IPS-18c (cell line): ENCODE measurements around the gene EIF4B.
"Not testable (repeated sequence)": the region's sequence is repeated elsewhere in the genome, so short reads cannot be mapped to it uniquely, and the experiment has no call there.

ENCODE experiments used
- H3K4me3 ChIP-seq: 2 replicates; pipeline ENCODE4 v1.7.0; 2013; ENCODE audit warnings: low read depth, mild to moderate bottlenecking, low read length, moderate library complexity; ENCODE audit not compliant: insufficient read depth
- H3K9me3 ChIP-seq: one replicate; pipeline ENCODE4 v1.6.1; 2013; ENCODE audit warnings: mild to moderate bottlenecking, low read length, moderate library complexity; ENCODE audit not compliant: control insufficient read depth, insufficient read depth

EIF4B gene

DNA sequence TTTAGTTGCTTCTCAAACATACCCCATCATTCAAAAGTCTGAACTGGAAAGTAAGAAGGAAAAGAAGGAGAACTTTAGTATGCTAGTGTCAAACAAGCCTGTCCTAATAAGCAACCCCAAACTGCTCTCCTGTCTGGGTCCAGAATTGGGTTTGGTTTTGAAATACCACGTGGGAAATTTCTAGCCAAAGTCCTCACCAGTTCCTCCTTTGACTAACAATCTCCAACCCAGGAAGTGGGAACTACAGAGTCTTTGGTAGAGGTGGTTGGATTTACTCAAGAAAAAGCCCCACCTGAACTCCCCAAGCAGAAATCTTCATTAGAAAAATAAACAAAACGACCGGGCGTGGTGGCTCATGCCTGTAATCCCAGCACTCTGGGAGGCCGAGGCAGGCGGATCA lies 17.4 kb upstream of the EIF4B start:
- Histone ChIP-seq H3K9me3 (no peaks in the 10 kb centered on the region), H3K4me3 (no peak overlapping the region)

DNA sequence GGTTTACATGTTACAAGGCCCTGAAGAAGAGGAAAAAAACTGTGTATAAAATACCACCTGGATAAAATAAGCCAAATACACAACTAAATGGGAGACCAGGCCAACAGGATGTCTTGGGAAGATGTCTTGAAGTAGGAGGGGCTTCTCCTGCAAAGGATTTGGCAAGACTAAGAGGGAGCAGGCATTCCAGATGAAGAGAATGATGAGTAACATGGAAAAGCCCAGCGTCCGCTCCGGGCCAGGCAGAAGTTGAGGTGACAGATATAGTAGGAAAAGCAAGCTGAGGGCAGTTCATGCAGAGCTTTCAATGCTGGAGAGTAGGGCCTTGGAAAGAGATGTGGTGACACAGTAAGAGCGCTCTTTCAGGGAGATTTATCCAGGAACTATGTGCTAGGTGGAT lies 16.1 kb upstream of the EIF4B start:
- Histone ChIP-seq H3K4me3 (no peak overlapping the region), H3K9me3 (no peaks in the 10 kb centered on the region)

DNA sequence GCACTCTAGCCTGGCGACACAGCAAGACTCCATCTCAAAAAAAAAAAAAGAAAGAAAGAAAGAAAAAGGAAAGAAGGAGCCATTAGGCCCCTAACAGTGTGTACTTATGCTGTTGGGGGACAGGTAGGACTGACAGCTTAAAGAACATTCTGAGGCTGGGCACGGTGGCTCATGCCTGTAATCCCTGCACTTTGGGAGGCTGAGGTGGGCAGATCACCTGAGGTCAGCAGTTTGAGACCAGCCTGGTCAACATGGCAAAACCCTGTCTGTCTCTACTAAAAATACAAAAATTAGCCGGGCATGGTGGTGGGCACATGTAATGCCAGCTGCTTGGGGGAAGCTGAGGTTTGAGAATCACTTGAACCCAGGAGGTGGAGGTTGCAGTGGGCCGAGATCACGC lies 14.0 kb upstream of the EIF4B start:
- not testable (repeated sequence) for H3K4me3 ChIP-seq, H3K9me3 ChIP-seq

DNA sequence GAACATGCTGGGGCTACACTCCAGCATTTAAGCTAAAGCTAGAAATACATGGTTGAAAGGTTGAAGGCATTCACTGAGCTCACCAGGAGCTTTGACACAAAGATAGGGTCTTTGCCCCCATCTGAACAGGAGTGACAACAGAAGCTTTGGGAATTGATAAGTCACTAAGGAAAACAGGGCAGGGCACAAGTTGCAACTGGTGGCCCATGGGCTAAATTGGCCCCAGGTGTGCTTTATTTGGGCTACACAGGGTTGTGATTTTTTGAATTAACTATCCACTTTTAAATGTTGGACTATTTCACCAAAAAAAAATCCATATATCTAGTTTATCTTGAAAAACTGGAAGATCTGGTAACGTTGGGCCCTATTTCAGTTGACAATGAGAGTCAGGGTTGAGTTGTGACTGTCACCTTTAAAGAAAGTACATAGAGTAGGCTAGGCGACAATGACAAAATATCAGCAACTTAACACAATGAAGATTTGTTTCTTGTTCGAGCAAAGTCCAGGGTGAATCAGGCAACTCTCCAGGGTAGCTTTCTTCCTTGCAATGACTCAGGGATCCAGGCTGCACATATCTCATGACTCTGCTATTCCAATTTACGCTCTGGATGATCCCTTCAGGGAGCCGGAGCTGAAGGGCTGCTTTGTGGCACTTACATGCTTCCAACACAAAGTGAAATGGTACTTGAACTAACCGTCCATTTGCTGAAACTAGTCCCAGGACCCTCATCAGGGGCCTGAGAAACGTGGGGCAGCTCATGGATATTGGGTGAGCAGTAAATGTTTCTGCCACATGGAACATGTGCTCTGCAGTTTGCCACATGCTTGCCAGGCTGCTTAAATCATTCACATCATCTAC lies 13.3 kb upstream of the EIF4B start:
- Histone ChIP-seq H3K9me3 (no peaks in the 10 kb centered on the region), H3K4me3 (no peak overlapping the region)

DNA sequence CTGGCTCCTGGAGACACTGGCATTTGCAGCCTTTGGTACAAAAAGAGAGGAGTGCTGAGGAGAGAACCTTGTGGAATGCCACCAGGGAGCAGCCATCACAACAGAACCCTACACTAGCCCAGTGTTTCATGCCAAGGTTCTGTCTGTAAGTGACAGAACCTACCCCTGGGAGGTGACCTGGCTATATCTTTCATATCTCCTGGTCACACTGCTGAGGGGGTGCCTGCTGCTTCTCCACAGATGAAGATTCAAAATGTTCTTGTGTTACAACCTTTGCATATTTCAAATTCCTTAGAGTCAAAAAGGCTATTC lies 12.7 kb upstream of the EIF4B start:
- Histone ChIP-seq H3K9me3 (no peaks in the 10 kb centered on the region), H3K4me3 (no peak overlapping the region)

DNA sequence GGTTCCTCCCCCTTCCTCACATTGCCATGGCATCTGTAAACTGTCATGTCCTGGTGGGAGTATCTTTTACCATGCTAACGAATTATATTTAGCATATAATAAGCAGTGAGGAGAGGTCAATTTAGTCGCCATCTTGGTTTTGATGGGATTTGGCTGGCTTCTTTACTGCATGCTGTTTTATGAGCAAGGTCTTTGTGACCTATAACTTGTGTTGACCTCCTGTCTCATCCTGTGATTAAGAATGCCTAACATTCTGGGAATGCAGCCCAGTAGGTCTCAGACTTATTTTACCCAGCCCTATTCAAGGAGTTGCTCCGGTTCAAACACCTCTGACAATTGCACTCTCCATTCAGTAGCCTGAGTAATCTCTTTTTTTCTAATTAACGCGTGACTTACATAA lies 2.1 kb upstream of the EIF4B start:
- peak overlapping the region; percentile 92; the same call in 1 of the 2 replicates for H3K4me3 ChIP-seq
- no peaks in the 10 kb centered on the region for H3K9me3 ChIP-seq

DNA sequence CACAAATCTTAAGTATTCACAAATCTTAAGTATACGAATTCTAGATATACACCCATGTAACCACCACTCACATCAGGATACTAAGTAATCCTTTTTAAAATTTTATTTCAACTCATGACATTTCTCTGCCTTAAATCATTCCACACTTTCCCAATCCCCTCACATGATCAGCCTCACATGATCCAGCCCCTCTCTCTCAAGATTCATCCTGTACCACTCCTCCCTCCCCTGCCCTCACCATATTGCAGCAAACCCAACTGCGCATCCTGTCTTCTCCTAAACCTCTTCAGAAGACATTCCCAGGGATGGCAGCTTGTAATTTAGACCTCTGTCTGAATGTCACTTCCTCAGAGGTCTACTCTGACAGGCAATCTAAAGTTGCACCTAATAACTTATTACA lies 1.7 kb upstream of the EIF4B start:
- Histone ChIP-seq H3K9me3 (no peaks in the 10 kb centered on the region), H3K4me3 (peak overlapping the region; percentile 92; the same call in 1 of the 2 replicates)

DNA sequence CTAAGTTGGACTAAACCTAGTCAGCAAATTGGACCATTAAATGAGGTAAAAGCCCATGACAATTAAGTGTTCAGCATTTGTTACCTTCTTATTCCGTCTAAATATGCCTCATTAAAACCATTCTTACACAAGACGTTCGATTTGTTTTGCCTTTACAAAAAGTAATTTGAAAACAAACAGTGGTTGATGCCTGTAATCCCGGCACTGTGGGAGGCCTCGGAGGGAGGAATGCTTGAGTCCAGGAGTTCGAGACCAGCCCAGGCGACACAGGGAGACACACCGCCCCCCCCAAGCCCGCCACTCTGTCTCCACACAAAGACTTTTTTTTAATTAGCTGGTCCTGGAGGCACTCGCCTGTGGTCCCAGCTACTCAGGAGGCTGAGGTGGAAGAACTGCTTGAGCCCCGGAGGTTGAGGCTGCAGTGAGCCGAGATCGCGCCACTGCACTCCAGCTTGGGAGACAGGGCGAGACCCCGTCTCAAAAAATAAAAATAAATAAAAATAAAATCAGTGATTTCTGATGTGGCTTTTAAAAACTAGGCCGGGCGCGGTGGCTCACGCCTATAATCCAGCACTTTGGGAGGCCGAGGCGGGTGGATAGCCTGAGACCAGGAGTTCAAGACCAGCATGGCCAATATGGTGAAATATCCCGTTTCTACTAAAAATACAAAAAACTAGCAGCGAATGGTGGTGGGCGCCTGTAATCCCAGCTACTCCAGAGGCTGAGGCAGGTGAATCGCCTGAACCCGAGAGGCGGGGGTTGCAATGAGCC lies 856 bp upstream of the EIF4B start:
- no peaks in the 10 kb centered on the region for H3K9me3 ChIP-seq

DNA sequence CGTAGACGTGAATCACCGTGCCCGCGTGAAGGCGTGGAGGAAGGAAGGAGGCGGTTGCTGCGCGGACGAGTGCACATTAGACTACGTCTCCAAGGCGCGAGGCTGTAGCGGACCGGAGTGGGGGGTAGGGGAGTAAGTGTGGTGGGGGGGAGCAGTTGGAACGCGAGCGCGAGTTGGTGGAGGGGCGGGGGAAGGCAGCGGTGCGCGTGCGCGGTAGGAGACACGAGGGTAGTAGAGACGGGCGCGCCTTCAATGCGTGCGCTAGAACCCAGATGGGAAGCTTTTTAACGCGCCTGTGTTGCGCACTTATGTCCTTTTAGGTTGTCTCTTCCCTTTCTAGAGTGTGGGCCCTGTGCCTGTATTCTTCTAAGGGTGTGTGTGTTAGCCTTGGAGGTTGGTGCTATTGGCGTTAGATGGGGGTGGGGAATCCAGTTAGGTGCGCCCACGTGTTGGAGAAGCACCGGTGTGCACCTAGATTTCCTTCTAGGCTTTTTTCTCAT lies 604 bp downstream of the EIF4B start:
- Histone ChIP-seq H3K4me3 (peak overlapping the region; percentile 98), H3K9me3 (no peaks in the 10 kb centered on the region)

More for the DNA sequence above, 856 bp upstream of the EIF4B start:
- peak overlapping the region; percentile 92 for H3K4me3 ChIP-seq

DNA sequence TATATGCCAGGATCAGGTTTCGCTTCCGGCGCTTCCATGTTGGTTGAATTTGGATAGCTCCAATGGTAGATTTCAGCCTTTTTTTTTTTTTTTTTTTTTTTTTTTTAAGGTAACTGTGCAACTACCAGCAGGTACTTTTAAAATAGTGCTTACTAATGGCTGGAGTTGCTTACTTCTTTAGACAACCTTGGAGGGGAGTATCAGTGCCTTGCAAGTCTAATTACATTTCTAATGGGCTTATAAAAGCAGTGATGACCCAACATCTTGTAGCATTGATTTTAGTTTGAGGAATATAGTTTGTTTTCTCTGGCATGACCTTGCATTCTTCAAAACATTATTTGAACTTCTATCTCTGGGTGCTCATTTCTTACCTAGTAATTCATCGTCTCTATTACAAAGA lies 1.1 kb downstream of the EIF4B start:
- Histone ChIP-seq H3K4me3 (peak overlapping the region; percentile 98), H3K9me3 (no peaks in the 10 kb centered on the region)

DNA sequence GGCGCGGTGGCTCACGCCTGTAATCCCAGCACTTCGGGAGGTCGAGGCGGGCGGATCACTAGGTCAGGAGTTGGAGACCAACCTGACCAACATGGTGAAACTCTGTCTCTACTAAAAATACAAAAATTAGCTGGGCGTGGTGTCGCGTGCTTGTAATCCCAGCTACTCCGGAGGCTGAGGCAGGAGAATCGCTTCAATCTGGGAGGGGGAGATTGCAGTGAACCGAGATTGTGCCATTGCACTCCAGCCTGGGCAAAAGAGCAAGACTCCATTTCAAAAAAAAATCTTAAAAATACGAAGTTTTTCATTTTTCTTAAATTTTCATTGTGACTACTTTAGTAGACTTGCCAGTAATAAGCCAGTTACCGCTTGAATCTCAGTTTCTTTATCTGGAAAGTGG lies 2.5 kb downstream of the EIF4B start:
- H3K4me3 ChIP-seq, H3K9me3 ChIP-seq: not testable (repeated sequence)

DNA sequence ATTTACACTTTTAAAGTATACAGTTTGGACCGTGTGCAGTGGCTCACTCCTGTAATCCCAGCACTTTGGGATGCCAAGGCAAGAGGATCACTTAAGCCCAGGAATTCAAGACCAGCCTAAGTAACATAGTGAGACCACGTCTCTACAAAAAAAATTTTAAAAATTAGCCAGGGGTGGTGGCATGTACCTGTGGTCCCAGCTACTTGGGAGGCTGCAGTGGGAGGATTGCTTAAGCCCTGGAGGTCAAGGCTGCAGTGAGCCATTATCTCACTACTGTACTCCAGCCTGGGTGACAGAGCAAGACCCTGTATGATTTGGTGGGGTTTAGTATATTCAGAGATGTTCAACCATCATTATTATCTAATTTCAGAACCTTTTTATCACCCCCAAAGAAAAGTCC lies 4.7 kb downstream of the EIF4B start:
- Histone ChIP-seq H3K9me3 (no peaks in the 10 kb centered on the region), H3K4me3 (no peak overlapping the region)

DNA sequence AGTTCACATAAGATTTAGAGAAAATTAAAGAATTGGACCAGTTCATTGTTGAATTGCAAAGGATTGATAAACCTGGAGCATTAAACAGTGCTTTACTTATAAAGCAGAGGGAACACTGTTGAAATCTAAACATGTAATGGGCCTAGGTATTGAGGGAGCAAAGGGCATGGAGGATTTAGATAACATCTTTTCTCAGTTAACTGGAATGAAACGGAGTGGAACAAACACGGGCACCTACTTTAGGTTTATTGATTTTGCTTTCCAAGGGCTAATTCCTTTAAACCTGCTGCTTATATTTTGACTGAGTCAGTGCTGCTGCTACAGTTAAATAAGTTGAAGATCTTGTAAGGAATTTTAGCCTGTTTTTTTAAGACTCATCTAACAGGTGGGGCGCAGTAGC lies 5.6 kb downstream of the EIF4B start:
- H3K4me3 ChIP-seq, result no peak overlapping the region
- no peaks in the 10 kb centered on the region for H3K9me3 ChIP-seq

DNA sequence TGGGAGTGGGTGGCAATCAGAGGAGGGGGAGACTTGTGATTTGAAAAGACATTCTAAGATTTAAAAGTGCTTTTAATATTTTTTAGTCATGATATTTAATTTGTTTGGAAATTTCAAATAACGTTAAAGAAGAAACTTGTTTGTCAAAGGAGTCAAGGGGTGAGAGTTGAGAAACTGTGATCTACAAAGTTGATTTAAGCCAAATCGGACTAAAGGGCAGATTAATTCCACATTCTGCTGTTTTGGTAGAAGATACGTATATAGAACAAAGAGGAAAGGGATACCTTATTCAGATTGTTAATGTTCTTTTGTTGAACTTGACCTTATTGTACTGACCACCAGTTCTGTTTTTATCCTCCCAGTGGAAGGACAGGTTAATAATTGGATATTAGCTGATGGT lies 6.7 kb downstream of the EIF4B start:
- Histone ChIP-seq H3K9me3 (no peaks in the 10 kb centered on the region), H3K4me3 (no peak overlapping the region)

DNA sequence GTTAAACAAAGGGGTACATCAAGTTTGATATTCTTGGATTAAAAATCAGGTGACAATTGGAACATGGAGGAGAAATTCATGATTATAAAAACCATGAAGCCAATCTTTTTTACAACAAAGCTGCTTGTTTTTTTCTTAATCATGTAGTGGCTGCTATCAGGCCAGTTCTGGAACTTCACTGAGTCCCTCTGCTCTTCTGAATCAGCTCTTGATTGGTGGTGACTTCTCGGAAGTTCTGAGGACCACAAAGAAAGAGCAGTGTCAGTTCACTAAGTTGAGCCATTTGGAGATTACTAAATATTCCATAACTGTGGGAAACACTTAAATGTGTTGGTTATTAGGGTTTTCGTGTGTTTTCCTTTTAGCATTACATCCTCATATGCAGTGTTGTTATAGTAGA lies 8.5 kb downstream of the EIF4B start:
- Histone ChIP-seq H3K9me3 (no peaks in the 10 kb centered on the region), H3K4me3 (no peak overlapping the region)

DNA sequence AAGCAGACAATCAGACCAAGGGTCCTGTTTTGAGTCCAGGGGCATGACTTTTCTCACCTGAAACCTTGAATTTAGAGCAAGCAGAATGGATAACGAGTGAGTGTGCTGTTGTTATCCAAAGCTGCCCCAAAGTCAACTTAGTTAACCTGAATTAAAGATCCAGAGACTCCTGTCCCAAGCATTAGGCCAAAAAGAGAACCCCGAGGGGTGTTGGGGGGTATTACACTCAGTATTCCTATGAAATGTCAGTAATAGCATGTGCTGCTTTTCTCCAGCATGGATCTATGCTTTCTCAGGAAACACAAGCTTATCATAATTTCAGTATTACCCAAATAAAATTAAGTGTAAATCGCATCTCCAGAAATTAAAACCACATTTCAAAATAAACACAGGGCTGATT lies 19.0 kb downstream of the EIF4B start:
- H3K9me3 ChIP-seq, result no peaks in the 10 kb centered on the region
- H3K4me3 ChIP-seq, result no peak overlapping the region

DNA sequence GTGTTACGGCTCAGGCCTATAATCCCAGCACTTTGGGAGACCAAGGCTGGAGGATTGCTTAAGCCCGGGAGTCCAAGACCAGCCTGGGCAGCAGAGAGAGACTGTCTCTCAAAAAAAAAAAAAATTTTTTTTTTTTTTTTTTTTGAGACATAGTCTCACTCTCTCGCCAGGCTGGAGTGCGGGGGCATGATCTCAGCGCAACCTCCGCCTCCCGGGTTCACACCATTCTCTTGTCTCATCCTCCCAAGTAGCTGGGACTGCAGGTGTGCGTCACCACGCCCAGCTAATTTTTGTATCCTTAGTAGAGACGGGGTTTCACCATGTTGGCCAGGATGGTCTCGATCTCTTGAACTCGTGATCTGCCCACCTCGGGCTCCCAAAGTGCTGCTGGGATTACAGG lies 20.8 kb downstream of the EIF4B start:
- H3K9me3 ChIP-seq, H3K4me3 ChIP-seq: not testable (repeated sequence)

DNA sequence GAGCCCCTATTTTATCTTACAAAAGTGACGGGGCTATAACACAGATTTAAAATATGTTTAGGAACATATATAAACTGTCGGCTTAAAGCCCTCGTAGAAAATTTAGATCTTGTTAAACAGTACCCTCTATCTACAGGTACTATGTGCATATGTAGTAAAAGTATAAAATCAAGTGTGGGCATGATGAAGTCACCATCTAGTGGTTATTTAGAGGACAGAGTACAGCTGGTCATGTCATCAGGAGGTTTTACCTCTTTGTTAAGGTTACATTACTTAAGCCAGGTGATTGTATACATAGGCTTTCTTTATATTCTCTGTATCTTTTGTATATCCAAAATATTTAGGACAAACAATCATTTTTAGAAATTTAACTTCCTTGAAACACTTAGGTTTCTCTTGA lies 25.4 kb downstream of the EIF4B start:
- H3K9me3 ChIP-seq, result no peaks in the 10 kb centered on the region
- no peak overlapping the region for H3K4me3 ChIP-seq
